Ecto neural progenitor cell (in vitro differentiated cells): ENCODE measurements around the gene KLHL11.
"Not testable (repeated sequence)": the region's sequence is repeated elsewhere in the genome, so short reads cannot be mapped to it uniquely, and the experiment has no call there.

ENCODE experiments used
- DNase-seq: peaks from one replicate; pipeline ENCODE4 v3.0.0-alpha.2; 2018; ENCODE audit warnings: low spot score

Gene KLHL11

GRCh38 chr17:41837761-41838538 is 27.3 kb downstream of the KLHL11 start, which contains the start of gene KLHL10:
Gene KLHL10, plus strand, starts transcription at chr17:41837825. Its CDS starts 108 bp downstream, at chr17:41837933.
- no peak for DNase-seq

GRCh38 chr17:41836550-41837196 is 28.6 kb downstream of the KLHL11 start:
- DNase-seq = no peak

- peak; percentile 87 for DNase-seq
Measured at GRCh38 chr17:41835800-41836549, 29.2 kb downstream of the KLHL11 start, which contains the start of gene NT5C3B. Gene NT5C3B, minus strand, starts transcription at chr17:41836232. Its CDS starts 39 bp downstream, at chr17:41836193.

- no peak for DNase-seq
Measured at GRCh38 chr17:41835214-41835799, 29.9 kb downstream of the KLHL11 start.

- not testable (repeated sequence) for DNase-seq
Measured at GRCh38 chr17:41829961-41830360, 35.3 kb downstream of the KLHL11 start.

- no peak for DNase-seq
Measured at GRCh38 chr17:41825175-41825845, 39.9 kb downstream of the KLHL11 start.

- DNase-seq = no peak
Measured at GRCh38 chr17:41824086-41824485, 41.1 kb downstream of the KLHL11 start.

- no peak for DNase-seq
Measured at GRCh38 chr17:41823580-41823979, 41.6 kb downstream of the KLHL11 start.

GRCh38 chr17:41823141-41823524 is 42.1 kb downstream of the KLHL11 start:
- DNase-seq = no peak

- DNase-seq = no peak
Measured at GRCh38 chr17:41822216-41823140, 42.7 kb downstream of the KLHL11 start.

- no peak for DNase-seq
Measured at GRCh38 chr17:41821776-41822175, 43.4 kb downstream of the KLHL11 start.

- no peak for DNase-seq
Measured at GRCh38 chr17:41818024-41818423, 47.2 kb downstream of the KLHL11 start.

GRCh38 chr17:41816637-41817320 is 48.4 kb downstream of the KLHL11 start:
- no peak for DNase-seq

- DNase-seq = no peak
Measured at GRCh38 chr17:41814195-41814594, 51.0 kb downstream of the KLHL11 start.

- no peak for DNase-seq
Measured at GRCh38 chr17:41813699-41814124, 51.5 kb downstream of the KLHL11 start.

GRCh38 chr17:41813152-41813680 is 52.0 kb downstream of the KLHL11 start:
- DNase-seq = no peak

- DNase-seq = peak; percentile 95
Measured at GRCh38 chr17:41812381-41813151, 52.7 kb downstream of the KLHL11 start, which contains the start of gene FKBP10. Gene FKBP10, plus strand, starts transcription at chr17:41813004. Its CDS starts 31 bp downstream, at chr17:41813035.

- peak; percentile 93 for DNase-seq
Measured at GRCh38 chr17:41811549-41812380, 53.5 kb downstream of the KLHL11 start, which contains the start of gene P3H4. Gene P3H4, minus strand, starts transcription at chr17:41811949. Its CDS starts 34 bp downstream, at chr17:41811915.
